HG03025 (cell line): Measurements from ENCODE around the gene ANKRD24.
"Not testable (repeated sequence)": the region's sequence is repeated elsewhere in the genome, so short reads cannot be mapped to it uniquely, and the experiment has no call there.

ENCODE experiments used
- ATAC-seq: cut with Tn5 transposase; IDR thresholded peaks from one replicate; pipeline ENCODE4 v1.9.1; 2021; ENCODE audit warnings: mild to moderate bottlenecking, moderate library complexity; ENCODE audit not compliant: unreplicated experiment, low FRiP score

ANKRD24 gene

DNA sequence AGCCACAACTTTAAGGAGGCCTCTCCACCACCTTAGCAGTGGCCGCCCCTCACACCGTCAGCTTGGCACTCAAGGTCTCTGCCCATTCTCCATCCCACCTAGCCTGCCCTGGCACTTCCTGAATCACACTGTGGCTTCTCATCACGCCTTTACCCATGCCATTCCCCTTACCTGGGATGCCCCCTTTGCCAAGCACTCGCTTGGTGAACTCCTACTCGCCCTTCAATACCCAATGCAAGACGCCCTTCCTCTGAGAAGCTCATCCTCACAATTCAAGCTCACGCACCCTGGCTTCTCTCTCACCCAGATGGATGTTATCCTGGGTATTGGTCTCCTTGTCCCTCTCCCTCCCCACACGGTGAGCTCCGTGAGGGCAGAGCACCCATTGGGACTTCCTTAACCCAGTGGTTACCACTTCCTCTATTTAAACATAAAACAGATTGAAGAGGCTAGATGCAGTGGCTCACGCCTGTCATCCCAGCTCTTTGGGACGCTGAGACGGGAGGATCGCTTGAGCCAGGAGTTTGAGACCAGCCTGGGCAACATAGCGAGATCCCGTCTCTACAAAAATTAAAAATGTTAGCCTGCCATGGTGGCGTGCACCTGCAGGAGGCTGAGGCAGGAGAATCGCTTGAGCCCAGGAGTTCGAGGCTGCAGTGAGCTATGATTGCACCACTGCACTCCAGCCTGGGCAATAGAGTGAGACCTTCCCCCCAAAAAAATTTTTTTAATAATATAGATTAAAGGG, 83.9 kb downstream of the ANKRD24 start:
- ATAC-seq = no peak

DNA sequence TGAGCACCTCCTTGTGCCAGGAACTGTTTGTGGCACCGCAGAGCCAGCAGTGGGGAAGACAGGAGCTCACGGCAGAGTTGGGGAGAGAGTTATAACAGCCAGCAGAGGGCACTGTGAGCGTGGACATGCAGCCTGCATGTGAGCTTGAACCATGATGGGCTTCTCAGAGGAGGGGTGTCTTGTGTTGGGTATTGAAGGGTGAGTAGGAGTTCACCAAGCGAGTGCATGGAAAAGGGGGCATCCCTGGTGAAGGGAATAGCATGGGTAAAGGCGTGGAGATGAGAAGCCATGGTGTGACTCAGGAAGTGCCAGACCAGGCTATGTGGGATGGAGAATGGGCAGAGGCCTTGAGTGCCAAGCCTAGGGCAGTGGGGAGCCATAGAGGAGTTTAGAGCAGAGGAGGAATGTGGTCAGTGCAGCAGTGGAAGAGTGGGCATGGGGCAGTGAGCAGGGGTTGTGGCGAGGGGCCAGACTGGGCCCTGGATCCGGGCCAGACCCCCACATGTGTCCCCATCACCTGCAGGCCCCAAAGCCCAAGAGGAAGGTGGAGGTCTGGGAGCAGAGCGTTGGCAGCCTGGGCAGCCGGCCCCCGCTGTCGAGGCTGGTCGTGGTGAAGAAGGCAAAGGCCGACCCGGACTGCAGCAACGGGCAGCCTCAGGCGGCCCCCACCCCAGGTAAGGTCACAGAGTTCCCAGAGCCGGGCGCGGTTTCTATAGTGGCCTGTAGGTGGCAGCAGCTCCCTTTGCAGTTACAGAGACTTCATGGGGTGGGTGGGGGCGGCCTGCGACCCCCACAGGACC, 84.8 kb downstream of the ANKRD24 start:
- ATAC-seq = no peak

- ATAC-seq = no peak
Measured at GRCh38 chr19:4267901-4268815, 85.7 kb downstream of the ANKRD24 start.

- ATAC-seq = no peak
Measured at GRCh38 chr19:4268816-4269430, 86.4 kb downstream of the ANKRD24 start.

GRCh38 chr19:4272894-4273293, 90.4 kb downstream of the ANKRD24 start:
- ATAC-seq = no peak

DNA sequence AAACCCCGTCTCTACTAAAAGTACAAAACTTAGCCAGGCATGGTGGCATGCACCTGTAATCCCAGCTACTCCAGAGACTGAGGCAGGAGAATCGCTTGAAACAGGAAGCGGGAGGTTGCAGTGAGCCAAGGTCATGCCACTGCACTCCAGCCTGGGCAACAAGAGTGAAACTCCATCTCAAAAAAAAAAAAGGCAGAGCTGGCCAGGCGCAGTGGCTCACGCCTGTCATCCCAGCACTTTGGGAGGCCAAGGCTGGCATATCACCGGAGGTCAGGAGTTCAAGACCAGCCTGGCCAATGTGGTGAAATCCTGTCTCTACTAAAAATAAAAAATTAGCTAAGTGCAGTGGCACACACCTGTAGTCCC, 91.8 kb downstream of the ANKRD24 start:
- not testable (repeated sequence) for ATAC-seq
